Endothelial cell of umbilical vein (primary cell): ENCODE results near the gene TMEM175. TPM values are rescaled to one million over a fixed set of nuclear protein-coding genes. Genes with fewer than 3 reads are reported as not detected.

ENCODE experiments used
- BruUV-seq: library from RNA; stranded (reverse); fragments of 400-500 nt; replicated peaks from 2 replicates; lab custom pipeline; 2021; lab: Mats Ljungman, UMichigan
- CTCF ChIA-PET: fragments of 300-600, 350-600 bp; sonication (Branson Sonifier 250); formaldehyde crosslinking; loops from one replicate; lab custom pipeline; 2021; ENCODE audit warnings: antibody characterized with exemption, inconsistent platforms; lab: Charles Lee
- POLR2A ChIA-PET: fragments of 300-600, 350-600 bp; sonication (Branson Sonifier 250); formaldehyde crosslinking; loops from one replicate; lab custom pipeline; 2021; ENCODE audit warnings: antibody characterized with exemption, inconsistent platforms; lab: Charles Lee
- DNase-seq: peaks from one replicate; pipeline ENCODE4 v3.0.0-alpha.2; 2011; ENCODE audit warnings: low read depth, low spot score
- FAIRE-seq: peaks from 2 replicates; lab custom pipeline; 2011; peaks lifted over from hg19 to GRCh38; lab: Jason Lieb, UNC
- H2AFZ ChIP-seq: 2 replicates; pipeline ENCODE4 v1.6.0; 2012; ENCODE audit warnings: low read depth, low read length, control low read depth, inconsistent platforms
- H3K27ac ChIP-seq: 2 replicates; pipeline ENCODE4 v1.5.1; 2011; ENCODE audit warnings: low read depth, mild to moderate bottlenecking, control low read depth, low read length, moderate library complexity; ENCODE audit not compliant: insufficient read depth
- H3K27me3 ChIP-seq, 2 experiments: 2 replicates each; pipeline versions ENCODE4 v1.6.0 to v1.6.1; 2011; ENCODE audit warnings: low read length in 2 of 2, mixed read lengths in 1 of 2; ENCODE audit not compliant: control insufficient read depth in 2 of 2, insufficient read depth in 2 of 2
- H3K36me3 ChIP-seq, 2 experiments: 2 replicates in 1 of 2; 3 replicates in 1 of 2; pipeline ENCODE4 v1.5.1; 2011; ENCODE audit warnings: low read length in 2 of 2, mild to moderate bottlenecking in 1 of 2, moderate library complexity in 1 of 2; ENCODE audit not compliant: control insufficient read depth in 2 of 2, insufficient read depth in 2 of 2; ENCODE audit errors: extremely low read depth in 1 of 2
- H3K4me1 ChIP-seq: 3 replicates; pipeline ENCODE4 v1.5.1; 2011; ENCODE audit warnings: mild to moderate bottlenecking, low read length; ENCODE audit not compliant: control insufficient read depth, insufficient read depth; ENCODE audit errors: extremely low read depth
- H3K4me2 ChIP-seq: 2 replicates; pipeline ENCODE4 v1.6.1; 2011; ENCODE audit warnings: low read length, control low read depth, mixed read lengths; ENCODE audit not compliant: insufficient read depth
- H3K4me3 ChIP-seq, 3 experiments: fragments of 200-600 bp in 1 of 3; sonication (generic), shearing (Covaris generic) in 1 of 3; replicated peaks in 1 of 3; 2 replicates each; pipeline ENCODE4 v1.5.1; 2011 to 2016; ENCODE audit warnings: control low read depth in 3 of 3, low read length in 3 of 3, mild to moderate bottlenecking in 2 of 3, inconsistent platforms in 1 of 3, low read depth in 1 of 3, moderate library complexity in 1 of 3; ENCODE audit not compliant: insufficient read depth in 1 of 3
- H3K79me2 ChIP-seq: 2 replicates; pipeline ENCODE4 v1.6.0; 2012; ENCODE audit warnings: low read length, inconsistent platforms; ENCODE audit not compliant: control insufficient read depth, insufficient read depth
- H3K9ac ChIP-seq: replicated peaks from 2 replicates; pipeline ENCODE3; 2011; ENCODE audit warnings: low read length, control low read depth; ENCODE audit not compliant: insufficient read depth; ENCODE audit errors: extremely low read depth
- H3K9me1 ChIP-seq: replicated peaks from 3 replicates; pipeline ENCODE4 v1.6.0; 2011; ENCODE audit warnings: mild to moderate bottlenecking, low read length; ENCODE audit not compliant: control insufficient read depth, insufficient read depth; ENCODE audit errors: extremely low read depth
- H3K9me3 ChIP-seq: replicated peaks from 2 replicates; pipeline ENCODE4 v1.5.1; 2012; ENCODE audit warnings: low read length, inconsistent platforms; ENCODE audit not compliant: control insufficient read depth, insufficient read depth
- H4K20me1 ChIP-seq: replicated peaks from 2 replicates; pipeline ENCODE3; 2011; ENCODE audit warnings: mild to moderate bottlenecking, low read length; ENCODE audit not compliant: control insufficient read depth, insufficient read depth; ENCODE audit errors: extremely low read depth
- EZH2 ChIP-seq: IDR thresholded peaks from 2 replicates; pipeline ENCODE4 v1.6.1; 2012; ENCODE audit warnings: borderline replicate concordance, low read depth, mild to moderate bottlenecking, moderate library complexity, low read length, inconsistent platforms; ENCODE audit not compliant: severe bottlenecking
- POLR2A ChIP-seq: IDR thresholded peaks from 2 replicates; pipeline ENCODE4 v1.6.1; 2012; ENCODE audit warnings: low read depth, mild to moderate bottlenecking, control low read depth, low read length
- dilution Hi-C: fragments of 300-500 bp; cut with MboI; formaldehyde crosslinking; loops from one replicate; pipeline ENCODE4 v1.15.0; 2019; ENCODE audit warnings: low sequenced_read_pairs; ENCODE audit not compliant: extremely low pct_ligation_motif_present
- intact Hi-C: fragments of 100-400 bp; cut with micrococcal nuclease; formaldehyde crosslinking; loops from one replicate; pipeline ENCODE4 v1.10.0; 2022
- polyA plus RNA-seq, 4 experiments: library from polyadenylated mRNA; depleted of rRNA in 3 of 4; stranded (reverse) in 3 of 4; unstranded in 1 of 4; fragments of >200 nt; gene quantifications; 2 replicates each; pipeline versions ENCODE4 v1.2.1 to v1.2.3, GENCODE V29; 2011 to 2012; ENCODE audit warnings: missing spikeins in 1 of 4
- total RNA-seq: library from RNA; stranded (reverse); gene quantifications from 2 replicates; pipeline ENCODE4 v1.2.3, GENCODE V29; 2021
- TF ChIP-seq, protein P1 (sequence below): IDR thresholded peaks from 2 replicates; pipeline ENCODE4 v1.6.1; 2011; ENCODE audit not compliant: insufficient read depth, insufficient read length

The TMEM175 gene
- total and polyA plus RNA-seq, 2 donors (not counting 3 experiments of a cell fraction or from before 2014, with no cell fraction given) = 21.9 to 80.1 TPM

DNA sequence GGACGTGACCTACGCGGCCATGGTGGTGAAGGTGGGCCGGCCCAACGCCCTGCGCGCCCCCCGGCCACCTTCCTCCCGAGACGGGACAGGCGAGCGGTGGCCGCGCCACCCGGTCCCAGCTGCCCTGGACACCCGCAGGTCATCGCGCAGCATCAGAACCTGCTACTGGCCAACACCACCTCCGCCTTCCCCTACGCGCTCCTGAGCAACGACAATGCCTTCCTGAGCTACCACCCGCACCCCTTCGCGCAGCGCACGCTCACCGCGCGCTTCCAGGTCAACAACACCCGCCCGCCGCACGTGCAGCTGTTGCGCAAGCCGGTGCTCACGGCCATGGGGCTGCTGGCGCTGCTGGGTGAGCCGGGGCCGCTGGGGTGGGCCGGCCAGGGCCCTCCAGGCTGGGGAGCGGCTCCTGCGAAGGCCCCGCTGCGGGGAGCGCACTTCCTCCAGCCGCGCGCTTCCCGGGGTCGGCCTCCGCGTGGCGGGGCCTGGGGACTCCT is 69.9 kb downstream of the TMEM175 start:
- TF ChIP-seq POLR2A = no peak
- TF ChIP-seq EZH2 = peak; percentile 87
- ChIA-PET POLR2A (no interaction called here), CTCF (interaction anchor here (1.2 kb wide), 1 partner anchor 15 kb away, joined by 3 read pairs; the partner anchor contains the start of gene IDUA)
- Histone ChIP-seq H3K9ac (no peak overlapping the region), H2AFZ (no peak overlapping the region), H3K27ac (no peak overlapping the region), H3K4me2 (no peak overlapping the region), H3K27me3 (peaks cover 32 to 40% of the 10 kb centered on the region in 2 experiments), H3K36me3 (no peaks in the 10 kb centered on the region), H4K20me1 (no peaks in the 10 kb centered on the region), H3K79me2 (no peaks in the 10 kb centered on the region), H3K9me3 (no peaks in the 10 kb centered on the region), H3K9me1 (no peaks in the 10 kb centered on the region), H3K4me3 (no peak overlapping the region), H3K4me1 (no peaks in the 10 kb centered on the region)
- dilution Hi-C loops = no loop called here
- BruUV-seq = no TSS peak
- FAIRE-seq (no peak), DNase-seq (no peak)
- intact Hi-C loops = no loop called here

DNA sequence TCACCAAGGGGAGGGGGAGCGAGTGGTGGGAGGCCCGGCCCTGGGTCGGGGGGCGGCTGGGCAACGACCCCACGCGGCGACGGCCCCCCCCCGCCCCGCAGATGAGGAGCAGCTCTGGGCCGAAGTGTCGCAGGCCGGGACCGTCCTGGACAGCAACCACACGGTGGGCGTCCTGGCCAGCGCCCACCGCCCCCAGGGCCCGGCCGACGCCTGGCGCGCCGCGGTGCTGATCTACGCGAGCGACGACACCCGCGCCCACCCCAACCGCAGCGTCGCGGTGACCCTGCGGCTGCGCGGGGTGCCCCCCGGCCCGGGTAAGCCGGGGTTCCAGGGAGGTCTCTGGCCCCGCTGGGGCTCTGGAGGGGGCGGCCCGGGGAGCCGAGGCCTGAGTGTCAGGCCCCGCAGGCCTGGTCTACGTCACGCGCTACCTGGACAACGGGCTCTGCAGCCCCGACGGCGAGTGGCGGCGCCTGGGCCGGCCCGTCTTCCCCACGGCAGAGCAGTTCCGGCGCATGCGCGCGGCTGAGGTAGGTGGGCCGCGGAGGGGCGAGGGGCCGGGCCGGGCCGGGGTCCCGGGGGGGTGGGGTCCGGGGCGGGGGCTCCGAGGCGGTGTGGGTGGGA is 70.5 kb downstream of the TMEM175 start:
- POLR2A ChIA-PET = no interaction called here

More for the DNA sequence above, 70.5 kb downstream of the TMEM175 start:
- intact Hi-C loops = no loop called here
- Histone ChIP-seq H3K4me3 (no peak overlapping the region), H3K9me1 (no peaks in the 10 kb centered on the region), H3K27me3 (peaks cover 34 to 40% of the 10 kb centered on the region in 2 experiments), H3K27ac (no peak overlapping the region), H2AFZ (no peak overlapping the region), H3K4me1 (no peaks in the 10 kb centered on the region), H3K36me3 (no peaks in the 10 kb centered on the region), H4K20me1 (no peaks in the 10 kb centered on the region), H3K79me2 (no peaks in the 10 kb centered on the region), H3K9me3 (no peaks in the 10 kb centered on the region), H3K4me2 (no peak overlapping the region), H3K9ac (no peak overlapping the region)
- DNase-seq (no peak), FAIRE-seq (no peak)
- CTCF ChIA-PET = interaction anchor here (1.2 kb wide), 1 partner anchor 16 kb away, joined by 3 read pairs; the partner anchor contains the start of gene IDUA
- TF ChIP-seq, protein P1, sequence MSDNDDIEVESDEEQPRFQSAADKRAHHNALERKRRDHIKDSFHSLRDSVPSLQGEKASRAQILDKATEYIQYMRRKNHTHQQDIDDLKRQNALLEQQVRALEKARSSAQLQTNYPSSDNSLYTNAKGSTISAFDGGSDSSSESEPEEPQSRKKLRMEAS = no peak
- TF ChIP-seq EZH2 = peak; percentile 89
- dilution Hi-C loops = no loop called here
- BruUV-seq = no TSS peak
